Neural cell (in vitro differentiated cells): ENCODE data around the gene ATP5F1E. TPM values are rescaled to one million over a fixed set of nuclear protein-coding genes. Genes with fewer than 3 reads are reported as not detected.

Experiments used
- H2AFZ ChIP-seq: fragments of 200-600, 300-800 bp; sonication (generic), shearing (Covaris generic); 2 replicates; pipeline ENCODE4 v1.6.0; 2014; ENCODE audit warnings: low read depth, mild to moderate bottlenecking, antibody characterized with exemption, low read length, moderate library complexity
- H3F3A ChIP-seq: fragments of 200-600 bp; shearing (Covaris generic); 2 replicates; pipeline ENCODE4 v1.6.1; 2016; ENCODE audit warnings: mild to moderate bottlenecking, moderate library complexity, mixed read lengths, antibody characterized with exemption, low read length; ENCODE audit not compliant: insufficient read depth, poor library complexity, severe bottlenecking
- H3K27ac ChIP-seq: fragments of 200-600, 300-800 bp; sonication (generic), shearing (Covaris generic); 2 replicates; pipeline ENCODE4 v1.5.1; 2014; ENCODE audit warnings: mild to moderate bottlenecking, low read length, moderate library complexity
- H3K27me3 ChIP-seq: fragments of 300-800, 200-600 bp; sonication (generic), shearing (Covaris generic); 2 replicates; pipeline ENCODE4 v1.6.0; 2014; ENCODE audit warnings: mild to moderate bottlenecking, low read depth, low read length, moderate library complexity; ENCODE audit not compliant: insufficient read depth
- H3K36me3 ChIP-seq: fragments of 300-800, 200-600 bp; sonication (generic), shearing (Covaris generic); 2 replicates; pipeline ENCODE4 v1.5.1; 2014; ENCODE audit warnings: mild to moderate bottlenecking, antibody characterized with exemption, low read length, moderate library complexity; ENCODE audit not compliant: insufficient read depth
- H3K4me2 ChIP-seq: fragments of 300-800, 200-600 bp; sonication (generic), shearing (Covaris generic); 2 replicates; pipeline ENCODE4 v1.6.0; 2014; ENCODE audit warnings: mild to moderate bottlenecking, low read length
- H3K4me3 ChIP-seq: fragments of 300-800, 200-600 bp; sonication (generic), shearing (Covaris generic); 2 replicates; pipeline ENCODE4 v1.5.1; 2014; ENCODE audit warnings: mild to moderate bottlenecking, low read length, moderate library complexity
- H3K79me2 ChIP-seq: fragments of 200-600 bp; shearing (Covaris generic); replicated peaks from 2 replicates; pipeline ENCODE4 v1.6.0; 2014; ENCODE audit warnings: mild to moderate bottlenecking, low read length, moderate library complexity; ENCODE audit not compliant: insufficient read depth
- H3K9ac ChIP-seq: fragments of 300-800, 200-600 bp; sonication (generic), shearing (Covaris generic); 2 replicates; pipeline ENCODE4 v1.6.1; 2016; ENCODE audit warnings: mild to moderate bottlenecking, low read length, mixed read lengths
- H3K9me2 ChIP-seq: fragments of 200-600 bp; shearing (Covaris generic); 2 replicates; pipeline ENCODE4 v1.6.1; 2016; ENCODE audit warnings: mild to moderate bottlenecking, low read length, mixed read lengths; ENCODE audit not compliant: insufficient read depth
- H3K9me3 ChIP-seq: fragments of 200-600, 300-800 bp; sonication (generic), shearing (Covaris generic); 2 replicates; pipeline ENCODE4 v1.6.1; 2016; ENCODE audit warnings: mild to moderate bottlenecking, mixed run types, low read length, moderate library complexity, mixed read lengths
- H4K20me1 ChIP-seq: fragments of 200-600 bp; shearing (Covaris generic); 2 replicates; pipeline ENCODE4 v1.6.1; 2016; ENCODE audit warnings: mild to moderate bottlenecking, mixed run types; ENCODE audit not compliant: insufficient read depth
- EP300 ChIP-seq: fragments of 450-650 bp; conservative IDR thresholded peaks from 2 replicates; pipeline ENCODE4 v1.6.1; 2014; ENCODE audit warnings: antibody characterized with exemption, mild to moderate bottlenecking, moderate library complexity; ENCODE audit not compliant: poor library complexity, severe bottlenecking
- EZH2 ChIP-seq: fragments of 200-600, 300-800 bp; shearing (Covaris generic), sonication (generic); IDR thresholded peaks from 2 replicates; pipeline ENCODE4 v1.6.1; 2014; ENCODE audit warnings: antibody characterized with exemption, low read length, borderline replicate concordance, mild to moderate bottlenecking; ENCODE audit not compliant: insufficient read depth, poor library complexity, severe bottlenecking
- MXI1 ChIP-seq: fragments of 450-650 bp; conservative IDR thresholded peaks from 2 replicates; pipeline ENCODE4 v1.6.1; 2014; ENCODE audit warnings: antibody characterized with exemption, mild to moderate bottlenecking; ENCODE audit not compliant: poor library complexity, severe bottlenecking
- POLR2AphosphoS5 ChIP-seq: IDR thresholded peaks from 2 replicates; pipeline ENCODE4 v1.6.1; 2012
- RAD21 ChIP-seq: fragments of 450-650 bp; conservative IDR thresholded peaks from 2 replicates; pipeline ENCODE4 v1.6.1; 2014; ENCODE audit warnings: antibody characterized with exemption, mild to moderate bottlenecking, moderate library complexity
- SMC3 ChIP-seq: fragments of 450-650 bp; conservative IDR thresholded peaks from 2 replicates; pipeline ENCODE4 v1.6.1; 2014; ENCODE audit warnings: antibody characterized with exemption, mild to moderate bottlenecking, moderate library complexity; ENCODE audit not compliant: poor library complexity
- TAF1 ChIP-seq: IDR thresholded peaks from 2 replicates; pipeline ENCODE4 v1.6.1; 2012; ENCODE audit warnings: low read depth
- polyA plus RNA-seq: library from polyadenylated mRNA; depleted of rRNA; stranded (reverse); fragments of >200 nt; gene quantifications from 2 replicates; pipeline ENCODE4 v1.2.3, GENCODE V29; 2014
- TF ChIP-seq, protein P1 (sequence below): fragments of 450-650 bp; IDR thresholded peaks from 2 replicates; pipeline ENCODE4 v1.5.1; 2014; ENCODE audit warnings: antibody characterized with exemption, mild to moderate bottlenecking, moderate library complexity; ENCODE audit not compliant: poor library complexity, severe bottlenecking
- TF ChIP-seq, protein P2 (sequence below): IDR thresholded peaks from 2 replicates; pipeline ENCODE4 v1.6.1; 2012; ENCODE audit warnings: borderline replicate concordance

ATP5F1E gene
- polyA plus RNA-seq, 1 donor from 2014 or later: 133 TPM

DNA sequence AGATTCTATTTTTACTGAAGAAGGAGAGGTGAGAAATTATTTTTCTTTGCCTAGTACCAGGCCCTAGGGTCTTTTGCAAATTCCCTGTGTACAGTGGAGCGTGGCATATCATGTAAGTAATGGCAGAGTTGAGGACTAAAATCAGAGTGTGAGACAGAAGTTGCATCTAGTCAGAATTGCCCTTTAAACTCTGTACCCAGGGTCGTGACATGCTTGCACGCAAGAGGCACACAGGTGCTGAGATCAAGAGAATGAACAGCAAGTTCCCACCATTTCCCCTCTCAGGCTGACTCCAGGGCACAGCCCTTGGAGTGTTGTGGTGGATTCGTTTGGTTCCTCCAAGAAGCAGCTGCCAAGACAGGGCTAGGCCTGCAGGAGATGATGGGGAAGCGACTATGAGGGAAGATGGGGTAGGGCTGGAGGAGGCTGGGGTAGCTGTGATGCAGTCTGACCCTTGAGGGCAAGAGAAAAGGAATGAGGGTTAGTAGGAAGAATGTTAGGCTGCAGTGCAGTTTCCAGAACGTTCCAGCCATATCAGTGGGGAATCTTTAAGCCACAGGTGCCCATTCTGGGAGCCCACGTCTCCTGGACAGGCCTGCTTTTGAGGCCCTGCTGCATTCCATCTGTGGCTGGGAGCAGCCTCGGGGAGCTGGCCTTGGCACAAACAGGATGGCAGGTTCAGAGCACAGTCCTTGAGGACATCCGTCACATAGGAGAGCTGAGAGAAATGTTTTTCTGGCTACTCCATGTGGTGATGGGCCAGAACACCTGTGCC, 44.2 kb downstream of the ATP5F1E start:
- no peak overlapping the region for H3K4me3 ChIP-seq
- no peaks in the 10 kb centered on the region for H3K9me3 ChIP-seq
- H3K4me2 ChIP-seq: no peak overlapping the region
- H4K20me1 ChIP-seq: no peaks in the 10 kb centered on the region
- no peaks in the 10 kb centered on the region for H3K9me2 ChIP-seq
- no peak overlapping the region for H3K27ac ChIP-seq
- H3F3A ChIP-seq: no peaks in the 10 kb centered on the region
- no peak overlapping the region for H2AFZ ChIP-seq
- no peak for TF ChIP-seq RAD21
- TF ChIP-seq, protein P1, sequence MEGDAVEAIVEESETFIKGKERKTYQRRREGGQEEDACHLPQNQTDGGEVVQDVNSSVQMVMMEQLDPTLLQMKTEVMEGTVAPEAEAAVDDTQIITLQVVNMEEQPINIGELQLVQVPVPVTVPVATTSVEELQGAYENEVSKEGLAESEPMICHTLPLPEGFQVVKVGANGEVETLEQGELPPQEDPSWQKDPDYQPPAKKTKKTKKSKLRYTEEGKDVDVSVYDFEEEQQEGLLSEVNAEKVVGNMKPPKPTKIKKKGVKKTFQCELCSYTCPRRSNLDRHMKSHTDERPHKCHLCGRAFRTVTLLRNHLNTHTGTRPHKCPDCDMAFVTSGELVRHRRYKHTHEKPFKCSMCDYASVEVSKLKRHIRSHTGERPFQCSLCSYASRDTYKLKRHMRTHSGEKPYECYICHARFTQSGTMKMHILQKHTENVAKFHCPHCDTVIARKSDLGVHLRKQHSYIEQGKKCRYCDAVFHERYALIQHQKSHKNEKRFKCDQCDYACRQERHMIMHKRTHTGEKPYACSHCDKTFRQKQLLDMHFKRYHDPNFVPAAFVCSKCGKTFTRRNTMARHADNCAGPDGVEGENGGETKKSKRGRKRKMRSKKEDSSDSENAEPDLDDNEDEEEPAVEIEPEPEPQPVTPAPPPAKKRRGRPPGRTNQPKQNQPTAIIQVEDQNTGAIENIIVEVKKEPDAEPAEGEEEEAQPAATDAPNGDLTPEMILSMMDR: no peak
- no peak for TF ChIP-seq MXI1
- no peak for TF ChIP-seq POLR2AphosphoS5
- TF ChIP-seq TAF1: no peak
- TF ChIP-seq EP300: no peak
- no peak for TF ChIP-seq EZH2
- TF ChIP-seq, protein P2, sequence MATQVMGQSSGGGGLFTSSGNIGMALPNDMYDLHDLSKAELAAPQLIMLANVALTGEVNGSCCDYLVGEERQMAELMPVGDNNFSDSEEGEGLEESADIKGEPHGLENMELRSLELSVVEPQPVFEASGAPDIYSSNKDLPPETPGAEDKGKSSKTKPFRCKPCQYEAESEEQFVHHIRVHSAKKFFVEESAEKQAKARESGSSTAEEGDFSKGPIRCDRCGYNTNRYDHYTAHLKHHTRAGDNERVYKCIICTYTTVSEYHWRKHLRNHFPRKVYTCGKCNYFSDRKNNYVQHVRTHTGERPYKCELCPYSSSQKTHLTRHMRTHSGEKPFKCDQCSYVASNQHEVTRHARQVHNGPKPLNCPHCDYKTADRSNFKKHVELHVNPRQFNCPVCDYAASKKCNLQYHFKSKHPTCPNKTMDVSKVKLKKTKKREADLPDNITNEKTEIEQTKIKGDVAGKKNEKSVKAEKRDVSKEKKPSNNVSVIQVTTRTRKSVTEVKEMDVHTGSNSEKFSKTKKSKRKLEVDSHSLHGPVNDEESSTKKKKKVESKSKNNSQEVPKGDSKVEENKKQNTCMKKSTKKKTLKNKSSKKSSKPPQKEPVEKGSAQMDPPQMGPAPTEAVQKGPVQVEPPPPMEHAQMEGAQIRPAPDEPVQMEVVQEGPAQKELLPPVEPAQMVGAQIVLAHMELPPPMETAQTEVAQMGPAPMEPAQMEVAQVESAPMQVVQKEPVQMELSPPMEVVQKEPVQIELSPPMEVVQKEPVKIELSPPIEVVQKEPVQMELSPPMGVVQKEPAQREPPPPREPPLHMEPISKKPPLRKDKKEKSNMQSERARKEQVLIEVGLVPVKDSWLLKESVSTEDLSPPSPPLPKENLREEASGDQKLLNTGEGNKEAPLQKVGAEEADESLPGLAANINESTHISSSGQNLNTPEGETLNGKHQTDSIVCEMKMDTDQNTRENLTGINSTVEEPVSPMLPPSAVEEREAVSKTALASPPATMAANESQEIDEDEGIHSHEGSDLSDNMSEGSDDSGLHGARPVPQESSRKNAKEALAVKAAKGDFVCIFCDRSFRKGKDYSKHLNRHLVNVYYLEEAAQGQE: no peak
- no peak for TF ChIP-seq SMC3
- H3K27me3 ChIP-seq: no peaks in the 10 kb centered on the region
- no peak overlapping the region for H3K9ac ChIP-seq
- peaks cover 11% of the 10 kb centered on the region for H3K36me3 ChIP-seq
- peaks cover 9% of the 10 kb centered on the region for H3K79me2 ChIP-seq

DNA sequence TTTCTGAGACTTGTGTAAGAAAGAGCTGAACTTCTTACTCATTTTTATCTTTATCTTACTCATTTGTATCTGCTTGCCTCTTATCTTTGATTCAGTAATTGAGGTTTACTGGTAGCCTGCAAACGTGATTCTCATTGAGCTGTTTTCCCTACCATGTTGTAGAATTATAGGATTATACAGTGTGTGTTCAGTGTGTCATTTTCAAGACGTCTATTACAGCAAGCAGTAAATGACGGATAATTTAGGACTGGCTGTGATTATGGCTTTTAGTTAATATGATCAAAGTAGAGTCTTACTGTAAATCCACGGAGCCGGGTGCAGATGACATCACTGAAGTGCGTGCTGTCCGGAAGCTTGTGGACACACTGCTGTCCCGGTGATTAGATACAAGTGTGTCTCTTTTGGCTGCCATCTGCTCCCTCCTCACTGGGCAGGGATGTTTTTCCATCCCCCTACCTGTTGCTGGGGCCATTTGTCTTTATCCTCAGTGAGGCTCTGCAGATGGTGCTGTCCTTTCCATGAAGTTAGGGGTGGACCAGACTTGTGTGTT, 45.1 kb downstream of the ATP5F1E start:
- no peak overlapping the region for H3K9ac ChIP-seq
- H3K79me2 ChIP-seq: peaks cover 19% of the 10 kb centered on the region
- H3K27me3 ChIP-seq: no peaks in the 10 kb centered on the region
- H3F3A ChIP-seq: no peaks in the 10 kb centered on the region
- H3K4me3 ChIP-seq: no peak overlapping the region
- no peak overlapping the region for H3K27ac ChIP-seq
- no peak overlapping the region for H2AFZ ChIP-seq
- no peak overlapping the region for H3K4me2 ChIP-seq
- no peaks in the 10 kb centered on the region for H3K9me2 ChIP-seq
- H4K20me1 ChIP-seq: no peaks in the 10 kb centered on the region
- H3K9me3 ChIP-seq: no peaks in the 10 kb centered on the region
- TF ChIP-seq, protein P1: no peak
- TF ChIP-seq MXI1 (no peak), SMC3 (no peak), RAD21 (no peak), EP300 (no peak), TAF1 (no peak)
- TF ChIP-seq, protein P2: no peak
- H3K36me3 ChIP-seq: peaks cover 11% of the 10 kb centered on the region
